DMS 273 (cell line): ENCODE measurements around the gene UBR4.

Experiments
- DNase-seq: peaks from one replicate; lab custom pipeline; 2025; ENCODE audit not compliant: unreplicated experiment; lab: John Stamatoyannopoulos, UW

Gene UBR4

DNA sequence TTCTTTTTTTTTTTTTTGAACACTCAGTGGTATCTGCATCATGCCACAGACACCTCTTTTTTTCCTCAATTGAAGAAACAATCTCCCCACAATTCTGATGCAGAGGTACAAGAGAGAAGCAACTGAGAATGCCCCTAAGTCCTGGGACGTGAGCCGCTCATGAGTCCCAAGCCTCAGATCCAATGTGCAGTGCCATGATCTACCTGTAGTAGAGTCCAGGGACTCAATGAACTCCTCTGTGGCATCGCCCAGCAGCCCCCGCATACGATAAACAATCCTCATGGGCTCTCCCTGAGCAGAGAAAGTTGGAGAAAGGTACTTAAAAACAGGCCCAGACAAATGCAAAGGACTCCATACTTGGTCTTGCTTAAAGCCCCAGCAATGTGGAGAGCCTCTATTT lies 113.1 kb downstream of the UBR4 start:
- no peak for DNase-seq

DNA sequence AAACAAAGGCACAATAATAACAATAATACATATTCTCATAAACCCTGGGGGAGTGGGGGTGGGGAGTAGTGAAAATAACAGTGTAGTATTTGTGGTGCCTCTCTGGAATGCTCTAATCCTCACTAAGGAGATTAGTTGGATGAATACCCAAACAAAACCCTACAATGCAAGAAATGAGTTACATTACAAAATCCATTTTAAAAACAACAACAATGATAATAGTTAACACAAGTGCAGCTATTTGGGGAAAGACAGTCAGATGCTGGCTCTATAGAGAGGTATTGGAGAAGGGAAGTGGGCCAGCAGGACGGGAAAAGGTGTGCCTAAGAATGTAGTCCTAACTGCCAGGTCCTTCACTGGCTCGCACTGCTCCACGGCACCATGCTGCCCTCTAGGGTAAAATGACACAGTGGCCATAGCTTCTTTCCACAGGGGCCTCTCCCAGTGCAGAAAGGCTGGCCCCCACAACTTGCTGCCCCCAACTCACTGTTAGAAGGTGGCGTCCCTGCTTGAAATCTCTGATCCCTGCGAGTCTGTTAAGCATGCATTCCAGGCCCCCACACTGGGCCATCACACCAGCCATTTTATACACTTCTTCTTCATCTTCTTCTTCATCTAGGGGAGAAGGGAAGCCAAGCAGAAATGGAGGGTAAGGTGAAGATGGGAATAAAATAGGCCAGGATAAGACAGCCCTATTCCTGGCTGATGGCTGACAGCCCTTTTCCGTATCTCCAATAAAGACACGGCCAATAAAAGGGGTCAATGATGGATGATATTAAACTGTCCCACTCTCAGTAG lies 113.8 kb downstream of the UBR4 start:
- peak; percentile 48 for DNase-seq

GRCh38 chr1:19091196-19091953 lies 118.7 kb downstream of the UBR4 start:
- DNase-seq = no peak

- DNase-seq = no peak
Measured at GRCh38 chr1:19089524-19089923, 120.5 kb downstream of the UBR4 start.

DNA sequence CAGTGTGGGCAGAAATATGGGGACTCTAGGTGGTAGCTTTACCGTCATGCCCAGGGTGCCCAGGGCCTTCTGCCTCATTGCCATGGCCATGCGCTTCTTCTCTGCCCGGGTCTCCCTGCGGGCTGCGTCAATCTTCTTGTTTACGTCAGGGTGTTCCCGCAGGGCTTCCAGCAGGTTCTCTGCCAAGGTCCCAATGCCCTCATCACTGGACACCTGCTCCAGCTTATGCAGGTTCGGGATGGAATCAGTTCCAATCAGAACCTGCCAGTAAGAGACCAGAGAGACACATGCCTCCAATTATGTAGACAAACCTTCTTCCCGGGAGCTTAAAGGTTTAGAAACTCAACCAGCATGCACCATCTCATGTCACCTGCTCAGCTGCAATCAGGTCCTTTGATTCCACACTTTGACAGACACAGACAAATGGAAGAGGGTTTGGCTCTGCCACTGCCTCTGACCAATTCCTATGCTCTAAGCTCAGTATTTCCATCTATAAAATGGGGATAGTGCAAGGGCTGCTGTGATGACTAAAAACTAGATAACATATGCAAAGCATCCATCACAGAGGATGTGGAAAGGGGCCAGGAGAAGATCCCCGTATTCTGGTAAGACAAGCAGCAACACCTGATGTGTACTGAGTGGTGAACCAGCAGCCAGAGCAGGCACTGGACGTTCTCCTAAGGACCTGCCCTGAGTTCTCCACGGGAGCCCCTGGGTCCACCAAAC lies 121.2 kb downstream of the UBR4 start:
- DNase-seq = no peak

- DNase-seq = no peak
Measured at GRCh38 chr1:19087737-19088594, 122.1 kb downstream of the UBR4 start.

DNA sequence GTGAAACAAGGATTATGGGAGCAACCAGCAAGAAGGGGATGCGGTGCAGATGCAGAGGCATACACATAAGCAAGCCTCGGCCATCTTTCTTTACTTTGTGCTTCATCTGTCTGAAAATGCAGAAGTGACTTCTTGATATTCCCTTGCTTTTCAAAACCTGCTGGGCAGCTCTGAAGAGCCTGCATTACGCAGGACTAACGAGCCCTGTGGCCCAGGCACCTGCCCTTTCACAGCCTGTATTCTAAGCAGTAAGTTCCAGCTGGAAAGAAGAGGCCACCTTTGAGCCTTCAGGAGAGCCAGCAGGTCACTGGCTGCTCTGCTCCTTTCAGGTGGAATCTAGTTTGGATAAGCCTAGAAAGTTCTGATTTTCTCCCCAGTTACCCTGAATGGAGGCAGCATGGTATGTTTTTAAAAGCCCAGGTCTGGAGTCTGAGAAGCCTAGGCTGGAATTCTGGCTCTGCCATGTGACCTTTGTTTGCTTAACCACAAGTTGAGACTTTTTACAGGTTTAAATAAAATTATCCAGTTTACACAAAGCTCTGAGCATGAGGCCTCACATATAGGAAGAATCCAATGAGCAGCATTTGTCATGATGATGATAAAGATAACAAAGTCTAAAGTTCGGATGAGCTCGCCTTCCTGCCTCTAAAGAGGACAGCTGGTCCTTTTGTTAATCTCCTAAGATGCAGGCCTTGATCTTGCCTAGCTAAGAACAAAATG lies 122.9 kb downstream of the UBR4 start:
- DNase-seq = no peak

GRCh38 chr1:19086176-19086875 lies 123.7 kb downstream of the UBR4 start:
- no peak for DNase-seq

GRCh38 chr1:19084206-19084738 lies 125.8 kb downstream of the UBR4 start:
- DNase-seq = no peak

DNA sequence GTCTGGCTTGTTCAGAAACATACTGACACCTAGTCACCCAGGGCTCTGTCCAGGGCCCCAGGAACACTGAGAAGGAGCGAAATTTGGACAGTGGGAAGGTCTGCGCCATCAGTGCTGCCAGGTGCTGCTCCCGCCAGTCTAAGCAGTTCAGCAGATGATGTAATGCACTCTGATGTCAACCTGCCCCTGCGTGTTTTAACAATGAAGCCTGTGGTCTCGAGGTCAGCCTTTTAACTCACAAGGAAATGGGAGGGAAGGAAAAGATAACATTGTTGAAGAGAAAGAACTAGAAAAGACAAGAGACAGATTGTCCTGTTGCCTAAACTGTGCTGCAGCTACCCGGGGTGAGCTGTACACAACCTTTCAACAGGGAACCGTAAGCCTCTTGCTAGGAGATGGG lies 127.0 kb downstream of the UBR4 start:
- DNase-seq = no peak

GRCh38 chr1:19081218-19081893 lies 128.7 kb downstream of the UBR4 start:
- no peak for DNase-seq

GRCh38 chr1:19080721-19081120 lies 129.3 kb downstream of the UBR4 start:
- no peak for DNase-seq

- no peak for DNase-seq
Measured at GRCh38 chr1:19079541-19080472, 130.3 kb downstream of the UBR4 start.

DNA sequence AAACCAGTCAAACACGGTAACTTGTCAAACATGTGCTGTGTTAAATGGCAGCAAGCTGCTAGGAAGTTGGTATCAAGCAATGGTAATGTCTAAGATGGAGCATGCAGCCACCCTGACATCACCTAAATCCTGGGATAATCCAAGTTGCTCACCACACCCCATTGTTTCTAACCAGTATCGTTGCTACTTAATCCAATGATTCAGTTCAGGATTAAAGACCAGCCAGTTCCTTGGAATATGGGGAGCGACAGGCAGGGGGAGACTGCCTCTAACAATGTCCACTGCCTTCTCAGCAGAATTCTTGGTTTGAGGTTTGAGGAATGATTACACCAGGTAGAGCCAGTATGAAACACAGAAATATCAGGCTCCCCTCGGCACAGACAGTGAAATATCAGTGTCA lies 131.5 kb downstream of the UBR4 start:
- no peak for DNase-seq

- no peak for DNase-seq
Measured at GRCh38 chr1:19076841-19077616, 133.0 kb downstream of the UBR4 start.

DNA sequence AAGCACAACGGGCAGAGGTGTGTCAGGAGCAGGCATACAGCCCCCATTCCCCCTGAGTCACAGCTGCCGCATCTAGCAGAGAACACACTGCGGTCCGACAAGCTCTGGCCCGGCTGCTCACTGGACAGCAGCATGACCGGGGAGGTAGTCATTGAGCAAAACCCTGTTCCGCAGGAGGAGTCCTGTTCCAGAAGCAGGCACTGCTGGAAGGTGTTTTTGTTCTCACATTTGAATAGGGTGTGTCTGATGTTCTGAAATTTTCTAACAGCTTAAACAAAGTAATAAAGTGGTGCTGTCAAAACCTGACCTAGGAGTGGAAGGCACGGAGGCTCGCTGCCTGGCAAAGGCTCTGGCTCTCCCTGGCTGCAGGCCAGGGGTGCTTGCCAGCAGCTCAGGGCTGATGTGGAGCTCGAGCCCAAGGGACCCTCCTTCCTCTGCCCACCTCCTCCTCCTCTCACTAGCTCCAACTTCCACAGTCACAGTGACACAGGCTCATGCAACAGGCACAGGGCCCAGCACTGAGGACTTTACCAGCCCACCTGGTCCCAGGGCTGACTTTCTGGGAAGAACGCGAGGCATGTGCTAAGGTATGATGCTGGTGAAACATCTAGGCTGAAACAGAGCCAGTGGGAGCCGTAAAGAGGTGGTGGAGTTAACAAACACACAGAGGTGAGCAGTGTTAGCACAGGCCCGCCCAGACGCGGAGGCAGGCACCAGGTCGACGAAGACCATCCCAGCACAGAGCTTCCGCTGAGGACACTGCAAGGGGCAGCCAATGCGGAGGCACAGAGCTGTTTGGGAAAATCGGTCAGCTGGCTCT lies 135.0 kb downstream of the UBR4 start:
- DNase-seq = no peak
